ENCODE data around the gene PDE10A.

DNA sequence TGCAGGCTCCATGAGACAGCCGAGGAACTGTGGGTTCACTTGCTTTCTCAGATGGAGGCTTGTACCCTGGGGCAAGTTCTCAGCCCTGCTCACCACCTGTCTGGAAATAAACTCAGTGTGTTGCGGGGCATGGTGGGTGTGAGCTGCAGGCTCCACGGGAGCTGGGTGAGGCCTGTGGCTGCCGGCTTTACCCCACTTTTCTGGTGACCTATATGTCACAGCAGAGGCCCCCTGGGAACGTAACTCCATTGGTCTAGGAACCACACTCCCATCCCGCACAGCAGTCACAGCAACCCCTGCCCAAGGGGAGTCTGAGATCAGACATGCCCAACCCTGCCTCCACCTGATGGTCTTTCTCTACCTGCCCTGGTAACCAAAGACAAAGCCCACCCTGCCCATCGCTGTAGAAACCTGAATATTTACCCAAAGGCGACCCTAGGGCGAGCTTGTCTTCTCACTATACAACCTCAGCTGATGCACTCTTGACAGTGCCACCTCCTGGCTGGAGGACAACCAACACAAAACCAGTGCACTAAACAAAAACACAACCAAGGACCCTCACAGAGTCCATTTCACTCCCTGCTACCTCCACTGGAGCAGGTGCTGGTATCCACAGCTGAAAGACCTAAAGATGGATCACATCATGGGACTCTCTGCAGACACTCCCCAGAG, 174.3 kb downstream of the PDE10A start:
- TF ChIP-seq CTCF (IDR thresholded peaks at IDR 0.05) (no peak), POLR2A (IDR thresholded peaks at IDR 0.05) (no peak), EP300 (IDR thresholded peaks at IDR 0.05) (no peak)

Data from tibial nerve (tissue), 4 donors.